ENCODE measurements around the gene C11orf68.

The C11orf68 gene

DNA sequence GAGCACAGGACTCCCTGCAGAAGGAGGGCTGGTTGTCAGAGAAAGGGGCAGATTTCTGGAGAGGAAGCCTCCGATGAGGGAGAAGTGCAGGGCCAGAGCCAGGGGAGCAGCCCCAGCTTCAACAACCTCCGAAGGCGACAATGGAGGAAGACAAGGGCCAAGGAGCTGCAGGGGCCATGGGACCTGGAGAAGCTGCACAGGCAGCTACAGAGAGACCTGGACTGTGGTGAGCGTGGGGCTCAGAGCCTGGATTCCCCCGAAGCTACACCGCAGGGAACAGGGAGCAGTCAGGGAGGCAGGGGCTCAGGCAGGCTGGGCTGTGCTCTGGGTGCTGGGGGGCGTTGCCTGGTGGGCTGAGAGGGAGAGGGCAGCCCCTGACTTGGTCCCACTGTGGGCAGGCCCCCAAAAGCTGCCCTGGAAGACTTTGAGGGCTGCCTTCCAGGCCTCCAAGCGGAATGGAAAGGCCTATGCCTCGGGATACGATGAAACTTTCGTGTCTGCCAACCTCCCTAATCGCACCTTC lies 28.8 kb upstream of the C11orf68 start:
- DNase-seq (ENCODE audit: extremely low read depth, low read depth), result no peak
- TF ChIP-seq, protein P1, sequence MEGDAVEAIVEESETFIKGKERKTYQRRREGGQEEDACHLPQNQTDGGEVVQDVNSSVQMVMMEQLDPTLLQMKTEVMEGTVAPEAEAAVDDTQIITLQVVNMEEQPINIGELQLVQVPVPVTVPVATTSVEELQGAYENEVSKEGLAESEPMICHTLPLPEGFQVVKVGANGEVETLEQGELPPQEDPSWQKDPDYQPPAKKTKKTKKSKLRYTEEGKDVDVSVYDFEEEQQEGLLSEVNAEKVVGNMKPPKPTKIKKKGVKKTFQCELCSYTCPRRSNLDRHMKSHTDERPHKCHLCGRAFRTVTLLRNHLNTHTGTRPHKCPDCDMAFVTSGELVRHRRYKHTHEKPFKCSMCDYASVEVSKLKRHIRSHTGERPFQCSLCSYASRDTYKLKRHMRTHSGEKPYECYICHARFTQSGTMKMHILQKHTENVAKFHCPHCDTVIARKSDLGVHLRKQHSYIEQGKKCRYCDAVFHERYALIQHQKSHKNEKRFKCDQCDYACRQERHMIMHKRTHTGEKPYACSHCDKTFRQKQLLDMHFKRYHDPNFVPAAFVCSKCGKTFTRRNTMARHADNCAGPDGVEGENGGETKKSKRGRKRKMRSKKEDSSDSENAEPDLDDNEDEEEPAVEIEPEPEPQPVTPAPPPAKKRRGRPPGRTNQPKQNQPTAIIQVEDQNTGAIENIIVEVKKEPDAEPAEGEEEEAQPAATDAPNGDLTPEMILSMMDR (IDR thresholded peaks at IDR 0.05; ENCODE audit: low read depth, low read length), result no peak

DNA sequence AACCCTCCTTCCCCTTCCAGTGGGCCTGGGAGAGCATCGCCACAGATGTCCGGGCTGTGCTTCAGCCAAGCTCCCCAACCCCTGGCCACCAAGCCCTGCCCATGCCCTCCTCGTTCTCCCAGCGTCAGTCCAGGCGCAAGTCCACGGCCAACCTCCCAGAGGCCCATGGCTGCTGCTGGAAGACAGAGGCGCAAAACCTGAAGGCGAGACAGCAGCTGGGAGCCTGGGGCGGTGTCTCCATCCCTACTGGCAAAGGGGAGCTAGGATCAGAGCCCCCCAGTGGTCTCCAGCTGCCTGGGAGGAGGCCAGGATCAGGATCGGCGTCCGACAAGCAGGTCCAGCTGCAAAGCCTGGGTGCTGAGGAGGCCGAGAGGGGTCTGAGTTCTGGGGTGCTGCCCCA lies 28.3 kb upstream of the C11orf68 start:
- no peak for DNase-seq (ENCODE audit: extremely low read depth, low read depth)
- TF ChIP-seq, protein P1 (IDR thresholded peaks at IDR 0.05; ENCODE audit: low read depth, low read length), result no peak

DNA sequence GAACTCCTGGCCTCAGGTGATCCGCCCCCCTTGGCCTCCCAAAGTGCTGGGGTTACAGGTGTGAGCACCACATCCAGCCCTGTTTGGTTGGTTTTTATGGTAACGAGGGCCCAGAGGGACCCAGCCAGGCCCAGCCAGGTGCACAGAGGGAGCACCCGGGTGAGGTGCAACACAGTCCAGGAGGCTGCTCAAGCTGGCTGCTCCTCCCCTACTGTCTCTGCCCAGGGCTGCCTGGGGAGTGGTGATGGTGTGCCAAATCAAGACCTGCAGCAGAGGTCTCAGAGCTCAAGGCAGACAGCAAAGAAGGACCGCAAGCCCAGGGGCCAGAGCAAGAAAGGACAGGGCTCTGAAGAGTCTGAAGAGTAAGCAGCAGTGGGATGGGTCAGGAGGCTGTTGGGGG lies 27.8 kb upstream of the C11orf68 start:
- DNase-seq (ENCODE audit: extremely low read depth, low read depth), result no peak
- TF ChIP-seq, protein P1 (IDR thresholded peaks at IDR 0.05; ENCODE audit: low read depth, low read length), result no peak

DNA sequence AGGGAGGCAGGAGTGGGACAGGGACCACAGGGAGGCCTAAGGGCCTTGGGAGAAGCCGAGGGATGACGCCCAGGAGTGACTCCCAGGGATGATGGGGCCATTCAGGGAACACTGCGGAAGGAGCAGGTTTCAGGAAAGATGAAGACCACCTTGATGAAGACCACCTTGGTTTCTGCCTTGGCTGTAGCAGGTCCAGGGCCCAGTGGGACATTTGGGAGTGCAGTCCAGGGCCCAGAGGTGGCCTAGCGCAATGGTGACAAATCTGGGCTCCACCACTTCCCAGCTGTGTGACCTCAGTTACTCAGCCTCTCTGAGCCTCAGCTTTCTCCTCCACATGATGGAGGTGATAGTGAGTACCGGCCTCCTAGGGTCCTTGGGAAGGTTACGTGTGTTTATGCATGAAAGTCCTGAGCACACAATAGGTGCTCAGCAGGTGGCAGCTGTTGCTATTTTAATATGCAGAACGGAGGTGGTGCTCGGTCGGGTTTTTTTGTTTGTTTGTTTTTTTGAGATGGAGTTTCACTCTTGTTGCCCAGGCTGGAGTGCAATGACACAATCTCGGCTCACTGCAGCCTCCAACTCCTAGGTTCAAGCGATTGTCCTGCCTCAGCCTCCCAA lies 27.2 kb upstream of the C11orf68 start:
- TF ChIP-seq, protein P1 (IDR thresholded peaks at IDR 0.05; ENCODE audit: low read depth, low read length), result no peak
- DNase-seq (ENCODE audit: extremely low read depth, low read depth), result no peak

DNA sequence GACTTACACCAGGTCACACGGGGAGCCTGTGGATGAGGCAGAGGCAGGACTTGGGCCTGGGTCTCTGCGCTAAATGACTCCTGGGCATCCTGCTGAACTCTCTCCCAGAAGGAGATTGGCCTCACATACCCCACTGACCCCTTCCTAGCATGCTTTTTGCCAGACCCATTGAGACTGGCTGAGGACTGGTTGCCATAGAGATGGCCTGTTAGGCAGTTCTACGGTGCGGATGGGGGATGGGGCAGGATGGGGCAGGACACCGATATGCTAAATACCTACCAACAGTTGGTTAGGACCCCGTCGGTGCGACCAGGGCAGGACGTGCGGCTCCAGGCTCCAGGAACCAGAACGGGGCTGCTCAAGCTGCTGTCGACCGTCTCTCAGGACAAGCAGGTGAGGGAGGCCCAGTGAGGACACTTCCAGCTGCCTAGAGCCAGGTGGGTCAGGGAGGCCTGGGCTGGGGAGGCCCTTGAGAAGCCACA lies 26.6 kb upstream of the C11orf68 start, which contains the start of gene TSGA10IP:
Gene TSGA10IP (plus strand): TSS at position 51 of the 482 bp plus-strand sequence. CDS start 196 bp downstream, at position 247.
- TF ChIP-seq, protein P1 (IDR thresholded peaks at IDR 0.05; ENCODE audit: low read depth, low read length), result no peak

DNA sequence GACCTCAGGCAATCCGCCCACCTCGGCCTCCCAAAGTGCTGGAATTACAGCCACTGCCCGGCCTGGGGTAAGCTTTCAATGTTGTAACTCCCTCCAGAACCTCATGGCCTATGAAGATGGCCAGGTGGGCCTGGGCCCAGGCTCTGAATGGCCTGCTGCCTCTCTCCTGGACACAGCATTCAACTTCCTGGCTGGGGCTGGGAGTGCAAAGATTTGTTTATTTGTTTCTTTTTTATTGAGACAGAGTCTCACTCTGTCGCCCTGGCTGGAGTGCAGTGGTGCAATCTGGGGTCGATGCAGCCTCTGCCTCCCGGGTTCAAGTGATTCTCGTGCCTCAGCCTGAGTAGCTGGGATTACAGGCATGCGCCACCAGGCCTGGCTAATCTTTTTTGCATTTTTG lies 25.9 kb upstream of the C11orf68 start:
- DNase-seq (ENCODE audit: extremely low read depth, low read depth), result no peak
- TF ChIP-seq, protein P1 (IDR thresholded peaks at IDR 0.05; ENCODE audit: low read depth, low read length), result no peak

More for the DNA sequence above, 26.6 kb upstream of the C11orf68 start, which contains the start of gene TSGA10IP:
- no peak for DNase-seq (ENCODE audit: extremely low read depth, low read depth)

DNA sequence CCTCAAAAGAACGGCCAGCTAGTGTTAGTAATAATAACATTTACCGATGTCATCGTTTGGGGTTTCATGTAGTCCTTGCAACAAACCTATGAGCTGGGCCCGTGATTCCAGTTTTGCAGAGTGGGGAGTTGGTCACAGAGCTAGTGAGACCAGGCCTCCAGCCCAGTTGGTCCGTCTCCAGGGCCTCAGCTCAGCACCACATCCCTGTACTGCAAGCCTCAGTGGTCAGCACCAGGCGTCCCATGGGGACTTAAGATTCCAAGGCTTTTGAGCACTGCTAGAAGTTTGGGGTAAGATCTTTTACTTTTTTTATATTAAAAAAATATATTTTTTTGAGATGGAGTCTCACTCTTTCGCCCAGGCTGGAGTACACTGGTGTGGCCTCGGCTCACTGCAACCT lies 25.3 kb upstream of the C11orf68 start:
- TF ChIP-seq, protein P1 (IDR thresholded peaks at IDR 0.05; ENCODE audit: low read depth, low read length), result no peak
- no peak for DNase-seq (ENCODE audit: extremely low read depth, low read depth)

Data from AG09319 (cell line).